ENCODE data around the gene MIPEP.

- TF ChIP-seq EZH2 (IDR thresholded peaks at IDR 0.05; ENCODE audit: low read length, missing control alignments): no peak
- TF ChIP-seq CTCF (conservative IDR thresholded peaks at IDR 0.05 in 1 of 2, IDR thresholded peaks at IDR 0.05 in 1 of 2; ENCODE audit: low read depth in 1 of 2, low read length in 2 of 2): no peak
Observed at GRCh38 chr13:23859455-23859854, 29.7 kb downstream of the MIPEP start.
